Activated T-cell treated with anti-CD3 and anti-CD28 coated beads, Interleukin-2, amount 50 U/mL, for 72 hours (primary cell): ENCODE data around the gene CENPP. TPM values are rescaled to one million over a fixed set of nuclear protein-coding genes. Genes with fewer than 3 reads are reported as not detected.

Experiments
- ATAC-seq, 2 donors: fragments of 150-1000 bp; cut with Tn5 transposase; replicated peaks in 1 of 2; 2 replicates each; pipeline ENCODE4 v1.10.0; 2021; ENCODE audit warnings: moderate library complexity in 2 of 2, mild to moderate bottlenecking in 1 of 2
- DNase-seq, 2 donors: peaks; one replicate each; pipeline ENCODE4 v3.0.0; 2021 to 2022; ENCODE audit warnings: mixed read lengths in 1 of 2
- H3K27ac Mint-ChIP-seq: one replicate; pipeline ENCODE4 v1.8.0; 2022; ENCODE audit warnings: mild to moderate bottlenecking, moderate library complexity, mixed read lengths
- H3K27me3 Mint-ChIP-seq: one replicate; pipeline ENCODE4 v1.8.0; 2022; ENCODE audit warnings: low read depth, mixed read lengths
- H3K36me3 Mint-ChIP-seq, 2 donors: one replicate each; pipeline ENCODE4 v1.8.0; 2022; ENCODE audit warnings: mixed read lengths in 2 of 2, mild to moderate bottlenecking in 1 of 2; ENCODE audit not compliant: insufficient read depth in 2 of 2
- H3K4me1 Mint-ChIP-seq: one replicate; pipeline ENCODE4 v1.8.0; 2022; ENCODE audit warnings: low read depth, mixed read lengths
- H3K4me3 Mint-ChIP-seq, 2 donors: one replicate each; pipeline ENCODE4 v1.8.0; 2022; ENCODE audit warnings: mild to moderate bottlenecking in 2 of 2, mixed read lengths in 2 of 2, moderate library complexity in 2 of 2
- H3K9me3 Mint-ChIP-seq, 2 donors: one replicate each; pipeline ENCODE4 v1.8.0; 2022; ENCODE audit warnings: mixed read lengths in 2 of 2
- total RNA-seq, 2 donors: library from RNA; stranded (reverse); gene quantifications; one replicate each; pipeline ENCODE4 v1.2.3, GENCODE V29; 2022

CENPP gene
- total RNA-seq, 2 donors from 2014 or later: 25.2 to 28.2 TPM

GRCh38 chr9:92483627-92484545, 158.1 kb downstream of the CENPP start:
- Mint-ChIP-seq H3K4me3 (no peak overlapping the region), H3K27me3 (no peaks in the 10 kb centered on the region), H3K4me1 (peaks cover 7% of the 10 kb centered on the region), H3K36me3 (no peaks in the 10 kb centered on the region), H3K27ac (no peak overlapping the region), H3K9me3 (no peaks in the 10 kb centered on the region)
- DNase-seq (no peak), ATAC-seq (no peak)

- no peaks in the 10 kb centered on the region for H3K27me3 Mint-ChIP-seq
- no peaks in the 10 kb centered on the region for H3K9me3 Mint-ChIP-seq
- peaks cover 7% of the 10 kb centered on the region for H3K4me1 Mint-ChIP-seq
- ATAC-seq (no peak), DNase-seq (no peak)
- no peaks in the 10 kb centered on the region for H3K36me3 Mint-ChIP-seq
- no peak overlapping the region for H3K27ac Mint-ChIP-seq
- H3K4me3 Mint-ChIP-seq: no peak overlapping the region
Observed at GRCh38 chr9:92484563-92484962, 158.8 kb downstream of the CENPP start.

- no peak for ATAC-seq
- Mint-ChIP-seq H3K27me3 (no peaks in the 10 kb centered on the region), H3K9me3 (no peaks in the 10 kb centered on the region), H3K4me3 (no peak overlapping the region), H3K36me3 (no peaks in the 10 kb centered on the region), H3K27ac (no peak overlapping the region), H3K4me1 (peaks cover 2% of the 10 kb centered on the region)
- DNase-seq: no peak
Observed at GRCh38 chr9:92486371-92486770, 160.6 kb downstream of the CENPP start.

GRCh38 chr9:92488681-92489550, 163.2 kb downstream of the CENPP start:
- Mint-ChIP-seq H3K27ac (no peak overlapping the region), H3K9me3 (no peaks in the 10 kb centered on the region), H3K4me1 (peaks cover 2% of the 10 kb centered on the region), H3K4me3 (no peak overlapping the region), H3K36me3 (no peaks in the 10 kb centered on the region), H3K27me3 (no peaks in the 10 kb centered on the region)
- ATAC-seq (no peak), DNase-seq (no peak)

- no peaks in the 10 kb centered on the region for H3K36me3 Mint-ChIP-seq
Observed at GRCh38 chr9:92492781-92493401, 167.1 kb downstream of the CENPP start.

GRCh38 chr9:92493749-92494387, 168.1 kb downstream of the CENPP start:
- ATAC-seq: no peak
- DNase-seq: no peak
- H3K27me3 Mint-ChIP-seq: no peaks in the 10 kb centered on the region
- no peak overlapping the region for H3K27ac Mint-ChIP-seq
- H3K9me3 Mint-ChIP-seq: no peaks in the 10 kb centered on the region
- H3K36me3 Mint-ChIP-seq: no peaks in the 10 kb centered on the region
- H3K4me3 Mint-ChIP-seq: no peak overlapping the region
- H3K4me1 Mint-ChIP-seq: peaks cover 11% of the 10 kb centered on the region

More at GRCh38 chr9:92492781-92493401, 167.1 kb downstream of the CENPP start:
- Mint-ChIP-seq H3K9me3 (no peaks in the 10 kb centered on the region), H3K4me3 (no peak overlapping the region), H3K4me1 (peaks cover 11% of the 10 kb centered on the region), H3K27me3 (no peaks in the 10 kb centered on the region), H3K27ac (no peak overlapping the region)
- DNase-seq (no peak), ATAC-seq (no peak)

- no peaks in the 10 kb centered on the region for H3K27me3 Mint-ChIP-seq
Observed at GRCh38 chr9:92494856-92495255, 169.1 kb downstream of the CENPP start.

GRCh38 chr9:92496396-92497176, 170.8 kb downstream of the CENPP start:
- ATAC-seq: no peak
- Mint-ChIP-seq H3K4me3 (no peak overlapping the region), H3K36me3 (no peaks in the 10 kb centered on the region), H3K27ac (no peak overlapping the region), H3K27me3 (no peaks in the 10 kb centered on the region), H3K4me1 (peaks cover 11% of the 10 kb centered on the region), H3K9me3 (no peaks in the 10 kb centered on the region)
- no peak for DNase-seq

More at GRCh38 chr9:92494856-92495255, 169.1 kb downstream of the CENPP start:
- no peaks in the 10 kb centered on the region for H3K36me3 Mint-ChIP-seq
- H3K4me3 Mint-ChIP-seq: no peak overlapping the region
- ATAC-seq (no peak), DNase-seq (no peak)
- no peak overlapping the region for H3K27ac Mint-ChIP-seq
- H3K4me1 Mint-ChIP-seq: peaks cover 11% of the 10 kb centered on the region
- H3K9me3 Mint-ChIP-seq: no peaks in the 10 kb centered on the region

- Mint-ChIP-seq H3K9me3 (no peaks in the 10 kb centered on the region), H3K27ac (no peak overlapping the region), H3K27me3 (no peaks in the 10 kb centered on the region), H3K4me1 (peaks cover 1% of the 10 kb centered on the region), H3K4me3 (no peak overlapping the region), H3K36me3 (no peaks in the 10 kb centered on the region)
- ATAC-seq: no peak
- no peak for DNase-seq
Observed at GRCh38 chr9:92499701-92500100, 173.9 kb downstream of the CENPP start.

- no peaks in the 10 kb centered on the region for H3K4me1 Mint-ChIP-seq
- H3K9me3 Mint-ChIP-seq: no peaks in the 10 kb centered on the region
- DNase-seq (no peak), ATAC-seq (no peak)
- no peaks in the 10 kb centered on the region for H3K27me3 Mint-ChIP-seq
- H3K36me3 Mint-ChIP-seq: no peaks in the 10 kb centered on the region
- H3K27ac Mint-ChIP-seq: no peak overlapping the region
- H3K4me3 Mint-ChIP-seq: no peak overlapping the region
Observed at GRCh38 chr9:92500725-92501124, 175.0 kb downstream of the CENPP start.

GRCh38 chr9:92501671-92502393, 176.1 kb downstream of the CENPP start:
- H3K36me3 Mint-ChIP-seq: no peaks in the 10 kb centered on the region
- DNase-seq (peak in 1 of 2 donors; percentile 4), ATAC-seq (peak in 1 of 2 donors; percentile 51)
- H3K4me1 Mint-ChIP-seq: no peaks in the 10 kb centered on the region
- H3K27me3 Mint-ChIP-seq: no peaks in the 10 kb centered on the region
- H3K27ac Mint-ChIP-seq: no peak overlapping the region
- no peaks in the 10 kb centered on the region for H3K9me3 Mint-ChIP-seq
- no peak overlapping the region for H3K4me3 Mint-ChIP-seq
